Endothelial cell of umbilical vein (primary cell): ENCODE data around the gene TGM1. TPM values are rescaled to one million over a fixed set of nuclear protein-coding genes. Genes with fewer than 3 reads are reported as not detected.

Experiments
- BruUV-seq: library from RNA; stranded (reverse); fragments of 400-500 nt; replicated peaks from 2 replicates; lab custom pipeline; 2021; lab: Mats Ljungman, UMichigan
- CTCF ChIA-PET: fragments of 300-600, 350-600 bp; sonication (Branson Sonifier 250); formaldehyde crosslinking; loops from one replicate; lab custom pipeline; 2021; ENCODE audit warnings: antibody characterized with exemption, inconsistent platforms; lab: Charles Lee
- POLR2A ChIA-PET: fragments of 300-600, 350-600 bp; sonication (Branson Sonifier 250); formaldehyde crosslinking; loops from one replicate; lab custom pipeline; 2021; ENCODE audit warnings: antibody characterized with exemption, inconsistent platforms; lab: Charles Lee
- DNase-seq: peaks from one replicate; pipeline ENCODE4 v3.0.0-alpha.2; 2011; ENCODE audit warnings: low read depth, low spot score
- FAIRE-seq: peaks from 2 replicates; lab custom pipeline; 2011; peaks lifted over from hg19 to GRCh38; lab: Jason Lieb, UNC
- H2AFZ ChIP-seq: 2 replicates; pipeline ENCODE4 v1.6.0; 2012; ENCODE audit warnings: low read depth, low read length, control low read depth, inconsistent platforms
- H3K27ac ChIP-seq: 2 replicates; pipeline ENCODE4 v1.5.1; 2011; ENCODE audit warnings: low read depth, mild to moderate bottlenecking, control low read depth, low read length, moderate library complexity; ENCODE audit not compliant: insufficient read depth
- H3K27me3 ChIP-seq, 2 experiments: 2 replicates each; pipeline versions ENCODE4 v1.6.0 to v1.6.1; 2011; ENCODE audit warnings: low read length in 2 of 2, mixed read lengths in 1 of 2; ENCODE audit not compliant: control insufficient read depth in 2 of 2, insufficient read depth in 2 of 2
- H3K36me3 ChIP-seq, 2 experiments: 2 replicates in 1 of 2; 3 replicates in 1 of 2; pipeline ENCODE4 v1.5.1; 2011; ENCODE audit warnings: low read length in 2 of 2, mild to moderate bottlenecking in 1 of 2, moderate library complexity in 1 of 2; ENCODE audit not compliant: control insufficient read depth in 2 of 2, insufficient read depth in 2 of 2; ENCODE audit errors: extremely low read depth in 1 of 2
- H3K4me1 ChIP-seq: 3 replicates; pipeline ENCODE4 v1.5.1; 2011; ENCODE audit warnings: mild to moderate bottlenecking, low read length; ENCODE audit not compliant: control insufficient read depth, insufficient read depth; ENCODE audit errors: extremely low read depth
- H3K4me2 ChIP-seq: 2 replicates; pipeline ENCODE4 v1.6.1; 2011; ENCODE audit warnings: low read length, control low read depth, mixed read lengths; ENCODE audit not compliant: insufficient read depth
- H3K4me3 ChIP-seq, 3 experiments: fragments of 200-600 bp in 1 of 3; sonication (generic), shearing (Covaris generic) in 1 of 3; replicated peaks in 1 of 3; 2 replicates each; pipeline ENCODE4 v1.5.1; 2011 to 2016; ENCODE audit warnings: control low read depth in 3 of 3, low read length in 3 of 3, mild to moderate bottlenecking in 2 of 3, inconsistent platforms in 1 of 3, low read depth in 1 of 3, moderate library complexity in 1 of 3; ENCODE audit not compliant: insufficient read depth in 1 of 3
- H3K79me2 ChIP-seq: 2 replicates; pipeline ENCODE4 v1.6.0; 2012; ENCODE audit warnings: low read length, inconsistent platforms; ENCODE audit not compliant: control insufficient read depth, insufficient read depth
- H3K9ac ChIP-seq: replicated peaks from 2 replicates; pipeline ENCODE3; 2011; ENCODE audit warnings: low read length, control low read depth; ENCODE audit not compliant: insufficient read depth; ENCODE audit errors: extremely low read depth
- H3K9me1 ChIP-seq: replicated peaks from 3 replicates; pipeline ENCODE4 v1.6.0; 2011; ENCODE audit warnings: mild to moderate bottlenecking, low read length; ENCODE audit not compliant: control insufficient read depth, insufficient read depth; ENCODE audit errors: extremely low read depth
- H3K9me3 ChIP-seq: replicated peaks from 2 replicates; pipeline ENCODE4 v1.5.1; 2012; ENCODE audit warnings: low read length, inconsistent platforms; ENCODE audit not compliant: control insufficient read depth, insufficient read depth
- H4K20me1 ChIP-seq: replicated peaks from 2 replicates; pipeline ENCODE3; 2011; ENCODE audit warnings: mild to moderate bottlenecking, low read length; ENCODE audit not compliant: control insufficient read depth, insufficient read depth; ENCODE audit errors: extremely low read depth
- EZH2 ChIP-seq: IDR thresholded peaks from 2 replicates; pipeline ENCODE4 v1.6.1; 2012; ENCODE audit warnings: borderline replicate concordance, low read depth, mild to moderate bottlenecking, moderate library complexity, low read length, inconsistent platforms; ENCODE audit not compliant: severe bottlenecking
- FOS ChIP-seq: IDR thresholded peaks from 2 replicates; pipeline ENCODE4 v1.6.1; 2011; ENCODE audit warnings: mild to moderate bottlenecking, low read length, moderate library complexity, borderline replicate concordance; ENCODE audit not compliant: insufficient read depth
- GATA2 ChIP-seq: IDR thresholded peaks from 2 replicates; pipeline ENCODE4 v1.7.0; 2011; ENCODE audit warnings: low read depth, mild to moderate bottlenecking, moderate library complexity, mixed read lengths, low read length; ENCODE audit not compliant: insufficient read length, insufficient read depth
- JUN ChIP-seq: IDR thresholded peaks from 2 replicates; pipeline ENCODE4 v1.6.1; 2011; ENCODE audit warnings: borderline replicate concordance, low read depth; ENCODE audit not compliant: insufficient read length, insufficient read depth
- MAX ChIP-seq: IDR thresholded peaks from 2 replicates; pipeline ENCODE4 v1.6.1; 2011; ENCODE audit not compliant: insufficient read depth, insufficient read length
- MYC ChIP-seq: IDR thresholded peaks from one replicate; pipeline ENCODE4 v1.6.1; 2011; ENCODE audit warnings: mild to moderate bottlenecking, low read depth, low read length
- POLR2A ChIP-seq: IDR thresholded peaks from 2 replicates; pipeline ENCODE4 v1.6.1; 2012; ENCODE audit warnings: low read depth, mild to moderate bottlenecking, control low read depth, low read length
- POLR2AphosphoS5 ChIP-seq: IDR thresholded peaks from 2 replicates; pipeline ENCODE4 v1.6.1; 2012; ENCODE audit warnings: low read depth, mild to moderate bottlenecking, control low read depth, low read length, moderate library complexity; ENCODE audit not compliant: insufficient read depth
- dilution Hi-C: fragments of 300-500 bp; cut with MboI; formaldehyde crosslinking; loops from one replicate; pipeline ENCODE4 v1.15.0; 2019; ENCODE audit warnings: low sequenced_read_pairs; ENCODE audit not compliant: extremely low pct_ligation_motif_present
- intact Hi-C: fragments of 100-400 bp; cut with micrococcal nuclease; formaldehyde crosslinking; loops from one replicate; pipeline ENCODE4 v1.10.0; 2022
- polyA plus RNA-seq, 4 experiments: library from polyadenylated mRNA; depleted of rRNA in 3 of 4; stranded (reverse) in 3 of 4; unstranded in 1 of 4; fragments of >200 nt; gene quantifications; 2 replicates each; pipeline versions ENCODE4 v1.2.1 to v1.2.3, GENCODE V29; 2011 to 2012; ENCODE audit warnings: missing spikeins in 1 of 4
- total RNA-seq: library from RNA; stranded (reverse); gene quantifications from 2 replicates; pipeline ENCODE4 v1.2.3, GENCODE V29; 2021
- TF ChIP-seq, protein P1 (sequence below), 2 donors: IDR thresholded peaks; 1 replicate in 1 of 2; 2 replicates in 1 of 2; pipeline ENCODE4 v1.5.1; 2011; ENCODE audit warnings: low read length in 2 of 2, mild to moderate bottlenecking in 2 of 2, moderate library complexity in 2 of 2, control low read depth in 1 of 2, inconsistent platforms in 1 of 2, low read depth in 1 of 2; ENCODE audit not compliant: insufficient read depth in 1 of 2; ENCODE audit errors: extremely low read depth in 1 of 2

Gene TGM1
- total and polyA plus RNA-seq, 2 donors (not counting 3 experiments of a cell fraction or from before 2014, with no cell fraction given) = 1.0 to 3.4 TPM

DNA sequence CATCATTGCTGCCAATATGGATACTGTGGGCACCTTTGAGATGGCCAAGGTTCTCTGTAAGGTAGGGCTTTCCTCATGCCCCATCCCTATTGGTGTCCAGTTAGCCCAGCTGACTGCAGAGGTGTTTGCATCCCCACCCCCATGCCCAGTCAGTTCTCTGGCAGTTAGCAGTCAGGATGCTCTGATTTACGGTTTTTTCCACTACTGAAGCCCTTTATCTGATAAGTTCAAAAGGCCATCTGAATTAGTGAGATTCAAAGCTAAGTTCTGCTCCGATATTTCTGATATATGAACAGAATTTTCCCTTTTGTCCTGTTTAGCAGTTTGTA, 29.5 kb downstream of the TGM1 start:
- FAIRE-seq = no peak
- H3K36me3 ChIP-seq = peaks cover 3 to 18% of the 10 kb centered on the region in 2 experiments

More for the DNA sequence above, 29.5 kb downstream of the TGM1 start:
- H3K79me2 ChIP-seq = peaks cover 42% of the 10 kb centered on the region
- ChIA-PET POLR2A (interaction anchor here (1.6 kb wide), 1 partner anchor 9 kb away, joined by 6 read pairs; the partner anchor contains the start of gene TINF2), CTCF (interaction anchor here (1.0 to 1.9 kb wide), 2 partner anchors 9 to 18 kb away, joined by 3 to 11 read pairs; partner anchors contain the start of genes MDP1 and TINF2)
- peaks cover 30% of the 10 kb centered on the region for H3K4me1 ChIP-seq
- peak overlapping the region in 2 of 3 experiments; percentile 67 to 87 for H3K4me3 ChIP-seq
- TF ChIP-seq MYC (no peak), JUN (no peak), GATA2 (no peak), FOS (no peak), POLR2AphosphoS5 (no peak), POLR2A (no peak), MAX (no peak), EZH2 (no peak)
- TF ChIP-seq, protein P1, sequence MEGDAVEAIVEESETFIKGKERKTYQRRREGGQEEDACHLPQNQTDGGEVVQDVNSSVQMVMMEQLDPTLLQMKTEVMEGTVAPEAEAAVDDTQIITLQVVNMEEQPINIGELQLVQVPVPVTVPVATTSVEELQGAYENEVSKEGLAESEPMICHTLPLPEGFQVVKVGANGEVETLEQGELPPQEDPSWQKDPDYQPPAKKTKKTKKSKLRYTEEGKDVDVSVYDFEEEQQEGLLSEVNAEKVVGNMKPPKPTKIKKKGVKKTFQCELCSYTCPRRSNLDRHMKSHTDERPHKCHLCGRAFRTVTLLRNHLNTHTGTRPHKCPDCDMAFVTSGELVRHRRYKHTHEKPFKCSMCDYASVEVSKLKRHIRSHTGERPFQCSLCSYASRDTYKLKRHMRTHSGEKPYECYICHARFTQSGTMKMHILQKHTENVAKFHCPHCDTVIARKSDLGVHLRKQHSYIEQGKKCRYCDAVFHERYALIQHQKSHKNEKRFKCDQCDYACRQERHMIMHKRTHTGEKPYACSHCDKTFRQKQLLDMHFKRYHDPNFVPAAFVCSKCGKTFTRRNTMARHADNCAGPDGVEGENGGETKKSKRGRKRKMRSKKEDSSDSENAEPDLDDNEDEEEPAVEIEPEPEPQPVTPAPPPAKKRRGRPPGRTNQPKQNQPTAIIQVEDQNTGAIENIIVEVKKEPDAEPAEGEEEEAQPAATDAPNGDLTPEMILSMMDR (IDR thresholded peaks at IDR 0.05; ENCODE audit: extremely low read depth in 1 of 2, insufficient read depth in 1 of 2, low read depth in 1 of 2, low read length in 2 of 2) = no peak
- no peaks in the 10 kb centered on the region for H4K20me1 ChIP-seq
- no peak overlapping the region for H3K9ac ChIP-seq
- dilution Hi-C loops = no loop called here
- intact Hi-C loops = loop anchor here (2.0 kb wide), 1 partner anchor 39 kb away; the partner anchor contains the start of gene TM9SF1
- no peaks in the 10 kb centered on the region for H3K27me3 ChIP-seq
- H3K4me2 ChIP-seq = peak overlapping the region; percentile 73
- H3K9me1 ChIP-seq = no peaks in the 10 kb centered on the region
- H2AFZ ChIP-seq = no peak overlapping the region
- no TSS peak for BruUV-seq
- H3K9me3 ChIP-seq = no peaks in the 10 kb centered on the region
- DNase-seq = no peak
- H3K27ac ChIP-seq = peak overlapping the region; percentile 88
